ENCODE measurements around the gene EDC3. TPM values are rescaled to one million over a fixed set of nuclear protein-coding genes. Genes with fewer than 3 reads are reported as not detected.

Gene EDC3
- total and polyA plus RNA-seq, 9 of the 15 experiments (the other 6 are each of a cell fraction or from before 2014, with no cell fraction given): 11.7 to 63.9 (median 32.8) TPM

DNA sequence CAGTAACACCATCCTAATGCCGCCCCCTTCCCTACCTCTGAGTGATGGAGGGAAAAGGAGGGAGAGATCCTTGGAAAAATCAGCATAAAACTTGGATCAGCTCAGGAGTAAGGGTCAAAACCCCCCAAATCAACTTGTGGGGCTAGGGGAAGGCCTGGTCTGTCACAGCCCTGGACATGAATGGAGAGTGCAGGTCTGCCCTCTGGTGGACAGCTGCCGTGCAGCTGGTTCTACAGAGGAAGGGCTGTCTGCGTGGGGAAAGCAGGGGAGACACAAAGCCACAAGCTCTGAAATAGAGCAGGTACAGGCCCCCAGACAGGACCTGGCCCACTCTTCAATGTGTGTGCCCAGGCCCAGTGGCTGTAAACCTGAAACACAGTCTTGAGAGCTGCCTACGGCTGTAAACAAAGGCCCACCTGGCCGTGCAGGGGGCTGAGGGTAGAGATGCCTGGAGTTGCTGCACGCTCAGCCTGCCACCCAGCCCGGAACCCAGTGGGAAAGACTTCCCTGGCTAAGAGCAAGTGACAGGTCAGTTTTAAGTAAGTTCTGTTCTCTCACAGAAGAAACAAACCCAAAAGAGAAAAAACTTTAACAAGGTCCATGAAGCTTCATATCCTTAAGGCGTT lies 63.8 kb downstream of the EDC3 start (continued):
- TF ChIP-seq, protein P1, sequence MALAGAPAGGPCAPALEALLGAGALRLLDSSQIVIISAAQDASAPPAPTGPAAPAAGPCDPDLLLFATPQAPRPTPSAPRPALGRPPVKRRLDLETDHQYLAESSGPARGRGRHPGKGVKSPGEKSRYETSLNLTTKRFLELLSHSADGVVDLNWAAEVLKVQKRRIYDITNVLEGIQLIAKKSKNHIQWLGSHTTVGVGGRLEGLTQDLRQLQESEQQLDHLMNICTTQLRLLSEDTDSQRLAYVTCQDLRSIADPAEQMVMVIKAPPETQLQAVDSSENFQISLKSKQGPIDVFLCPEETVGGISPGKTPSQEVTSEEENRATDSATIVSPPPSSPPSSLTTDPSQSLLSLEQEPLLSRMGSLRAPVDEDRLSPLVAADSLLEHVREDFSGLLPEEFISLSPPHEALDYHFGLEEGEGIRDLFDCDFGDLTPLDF (CRISPR knock-in tag; IDR thresholded peaks at IDR 0.05): no peak
- no peak for TF ChIP-seq KAT8 (IDR thresholded peaks at IDR 0.05; ENCODE audit: low read depth)
- no peak for TF ChIP-seq MGA (IDR thresholded peaks at IDR 0.05)
- no peak for TF ChIP-seq CCAR2 (IDR thresholded peaks at IDR 0.05; ENCODE audit: low read depth, low read length)
- TF ChIP-seq, protein P2, sequence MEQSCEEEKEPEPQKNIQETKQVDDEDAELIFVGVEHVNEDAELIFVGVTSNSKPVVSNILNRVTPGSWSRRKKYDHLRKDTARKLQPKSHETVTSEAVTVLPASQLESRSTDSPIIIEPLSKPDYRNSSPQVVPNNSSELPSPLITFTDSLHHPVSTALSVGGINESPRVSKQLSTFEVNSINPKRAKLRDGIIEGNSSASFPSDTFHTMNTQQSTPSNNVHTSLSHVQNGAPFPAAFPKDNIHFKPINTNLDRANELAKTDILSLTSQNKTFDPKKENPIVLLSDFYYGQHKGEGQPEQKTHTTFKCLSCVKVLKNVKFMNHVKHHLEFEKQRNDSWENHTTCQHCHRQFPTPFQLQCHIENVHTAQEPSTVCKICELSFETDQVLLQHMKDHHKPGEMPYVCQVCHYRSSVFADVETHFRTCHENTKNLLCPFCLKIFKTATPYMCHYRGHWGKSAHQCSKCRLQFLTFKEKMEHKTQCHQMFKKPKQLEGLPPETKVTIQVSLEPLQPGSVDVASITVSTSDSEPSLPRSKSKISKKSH (CRISPR knock-in tag; IDR thresholded peaks at IDR 0.05): no peak
- TF ChIP-seq, protein P3, sequence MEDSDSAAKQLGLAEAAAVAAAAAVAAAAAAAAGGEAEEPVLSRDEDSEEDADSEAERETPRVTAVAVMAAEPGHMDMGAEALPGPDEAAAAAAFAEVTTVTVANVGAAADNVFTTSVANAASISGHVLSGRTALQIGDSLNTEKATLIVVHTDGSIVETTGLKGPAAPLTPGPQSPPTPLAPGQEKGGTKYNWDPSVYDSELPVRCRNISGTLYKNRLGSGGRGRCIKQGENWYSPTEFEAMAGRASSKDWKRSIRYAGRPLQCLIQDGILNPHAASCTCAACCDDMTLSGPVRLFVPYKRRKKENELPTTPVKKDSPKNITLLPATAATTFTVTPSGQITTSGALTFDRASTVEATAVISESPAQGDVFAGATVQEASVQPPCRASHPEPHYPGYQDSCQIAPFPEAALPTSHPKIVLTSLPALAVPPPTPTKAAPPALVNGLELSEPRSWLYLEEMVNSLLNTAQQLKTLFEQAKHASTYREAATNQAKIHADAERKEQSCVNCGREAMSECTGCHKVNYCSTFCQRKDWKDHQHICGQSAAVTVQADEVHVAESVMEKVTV (CRISPR knock-in tag; IDR thresholded peaks at IDR 0.05): peak; percentile 19; the same call in 1 of the 2 replicates
- TF ChIP-seq NR1H2 (CRISPR knock-in tag; IDR thresholded peaks at IDR 0.05): no peak
- TF ChIP-seq, protein P4, sequence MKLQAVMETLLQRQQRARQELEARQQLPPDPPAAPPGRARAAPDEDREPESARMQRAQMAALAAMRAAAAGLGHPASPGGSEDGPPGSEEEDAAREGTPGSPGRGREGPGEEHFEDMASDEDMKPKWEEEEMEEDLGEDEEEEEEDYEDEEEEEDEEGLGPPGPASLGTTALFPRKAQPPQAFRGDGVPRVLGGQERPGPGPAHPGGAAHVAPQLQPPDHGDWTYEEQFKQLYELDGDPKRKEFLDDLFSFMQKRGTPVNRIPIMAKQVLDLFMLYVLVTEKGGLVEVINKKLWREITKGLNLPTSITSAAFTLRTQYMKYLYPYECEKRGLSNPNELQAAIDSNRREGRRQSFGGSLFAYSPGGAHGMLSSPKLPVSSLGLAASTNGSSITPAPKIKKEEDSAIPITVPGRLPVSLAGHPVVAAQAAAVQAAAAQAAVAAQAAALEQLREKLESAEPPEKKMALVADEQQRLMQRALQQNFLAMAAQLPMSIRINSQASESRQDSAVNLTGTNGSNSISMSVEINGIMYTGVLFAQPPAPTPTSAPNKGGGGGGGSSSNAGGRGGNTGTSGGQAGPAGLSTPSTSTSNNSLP (IDR thresholded peaks at IDR 0.05; ENCODE audit: borderline replicate concordance, low read depth, low read length): no peak
- TF ChIP-seq MCM2 (IDR thresholded peaks at IDR 0.05; ENCODE audit: low read depth): no peak

Measured in K562 (cell line).